GM12875 (cell line): Measurements from ENCODE around the gene GAS2L2.
"Not testable (repeated sequence)": the region's sequence is repeated elsewhere in the genome, so short reads cannot be mapped to it uniquely, and the experiment has no call there.

Source experiments
- H3K4me3 ChIP-seq: one replicate; pipeline ENCODE4 v1.5.1; 2011; ENCODE audit warnings: low read depth, low read length, control low read depth
- CTCF ChIP-seq: IDR thresholded peaks from 2 replicates; pipeline ENCODE4 v1.5.1; 2011; ENCODE audit warnings: low read depth, mild to moderate bottlenecking, control low read depth, inconsistent platforms, low read length, moderate library complexity, borderline replicate concordance; ENCODE audit not compliant: insufficient read depth

GAS2L2 gene

GRCh38 chr17:35705705-35706104, 47.3 kb downstream of the GAS2L2 start:
- no peak overlapping the region for H3K4me3 ChIP-seq

GRCh38 chr17:35705230-35705629, 47.8 kb downstream of the GAS2L2 start:
- no peak overlapping the region for H3K4me3 ChIP-seq
- no peak for TF ChIP-seq CTCF

More at GRCh38 chr17:35705705-35706104, 47.3 kb downstream of the GAS2L2 start:
- no peak for TF ChIP-seq CTCF

GRCh38 chr17:35703308-35703707, 49.7 kb downstream of the GAS2L2 start:
- not testable (repeated sequence) for H3K4me3 ChIP-seq

GRCh38 chr17:35701491-35701890, 51.5 kb downstream of the GAS2L2 start:
- no peak for TF ChIP-seq CTCF
- H3K4me3 ChIP-seq: no peak overlapping the region

GRCh38 chr17:35700150-35700549, 52.9 kb downstream of the GAS2L2 start:
- no peak for TF ChIP-seq CTCF

GRCh38 chr17:35698800-35699199, 54.2 kb downstream of the GAS2L2 start:
- no peak overlapping the region for H3K4me3 ChIP-seq
- no peak for TF ChIP-seq CTCF

More at GRCh38 chr17:35700150-35700549, 52.9 kb downstream of the GAS2L2 start:
- no peak overlapping the region for H3K4me3 ChIP-seq

GRCh38 chr17:35695613-35696012, 57.4 kb downstream of the GAS2L2 start:
- no peak overlapping the region for H3K4me3 ChIP-seq
- no peak for TF ChIP-seq CTCF

- TF ChIP-seq CTCF: no peak
- no peak overlapping the region for H3K4me3 ChIP-seq
Observed at GRCh38 chr17:35694906-35695305, 58.1 kb downstream of the GAS2L2 start.
